ENCODE data around the gene FAM53A.

The FAM53A gene

GRCh38 chr4:1637580-1638271 lies 46.4 kb downstream of the FAM53A start:
- no peak for DNase-seq

- no peak for DNase-seq
Measured at GRCh38 chr4:1636490-1637211, 47.5 kb downstream of the FAM53A start.

- DNase-seq, result no peak
Measured at GRCh38 chr4:1635464-1635863, 48.6 kb downstream of the FAM53A start.

- DNase-seq, result no peak
Measured at GRCh38 chr4:1633993-1634392, 50.1 kb downstream of the FAM53A start.

- DNase-seq, result no peak
Measured at GRCh38 chr4:1632109-1633104, 51.7 kb downstream of the FAM53A start.

- no peak for DNase-seq
Measured at GRCh38 chr4:1631136-1631535, 53.0 kb downstream of the FAM53A start.

- DNase-seq, result no peak
Measured at GRCh38 chr4:1630266-1630665, 53.8 kb downstream of the FAM53A start.

- no peak for DNase-seq
Measured at GRCh38 chr4:1629699-1630083, 54.4 kb downstream of the FAM53A start.

GRCh38 chr4:1628892-1629698 lies 55.0 kb downstream of the FAM53A start:
- DNase-seq, result peak; percentile 53 to 67

GRCh38 chr4:1627417-1628313 lies 56.4 kb downstream of the FAM53A start:
- no peak for DNase-seq

GRCh38 chr4:1626941-1627340 lies 57.2 kb downstream of the FAM53A start:
- no peak for DNase-seq

GRCh38 chr4:1626151-1626550 lies 58.0 kb downstream of the FAM53A start:
- DNase-seq, result no peak

- DNase-seq, result no peak
Measured at GRCh38 chr4:1625600-1626138, 58.4 kb downstream of the FAM53A start.

GRCh38 chr4:1624519-1624910 lies 59.6 kb downstream of the FAM53A start:
- DNase-seq, result no peak

GRCh38 chr4:1623821-1624518 lies 60.1 kb downstream of the FAM53A start:
- no peak for DNase-seq

GRCh38 chr4:1623400-1623799 lies 60.7 kb downstream of the FAM53A start:
- DNase-seq, result no peak

GRCh38 chr4:1622956-1623355 lies 61.2 kb downstream of the FAM53A start:
- DNase-seq, result no peak

GRCh38 chr4:1622238-1622637 lies 61.9 kb downstream of the FAM53A start:
- no peak for DNase-seq

- DNase-seq, result no peak
Measured at GRCh38 chr4:1621526-1621925, 62.6 kb downstream of the FAM53A start.

- no peak for DNase-seq
Measured at GRCh38 chr4:1619151-1619672, 64.9 kb downstream of the FAM53A start.
